Cardiac atrium fibroblast (primary cell): ENCODE measurements around the gene NOS1AP. TPM values are rescaled to one million over a fixed set of nuclear protein-coding genes. Genes with fewer than 3 reads are reported as not detected.

ENCODE experiments used
- total RNA-seq: library from RNA; depleted of rRNA; stranded (reverse); fragments of >200 nt; gene quantifications from 2 replicates; pipeline ENCODE4 v1.2.3, GENCODE V29; 2015

NOS1AP gene
- not detected in 2 replicates for total RNA-seq

DNA sequence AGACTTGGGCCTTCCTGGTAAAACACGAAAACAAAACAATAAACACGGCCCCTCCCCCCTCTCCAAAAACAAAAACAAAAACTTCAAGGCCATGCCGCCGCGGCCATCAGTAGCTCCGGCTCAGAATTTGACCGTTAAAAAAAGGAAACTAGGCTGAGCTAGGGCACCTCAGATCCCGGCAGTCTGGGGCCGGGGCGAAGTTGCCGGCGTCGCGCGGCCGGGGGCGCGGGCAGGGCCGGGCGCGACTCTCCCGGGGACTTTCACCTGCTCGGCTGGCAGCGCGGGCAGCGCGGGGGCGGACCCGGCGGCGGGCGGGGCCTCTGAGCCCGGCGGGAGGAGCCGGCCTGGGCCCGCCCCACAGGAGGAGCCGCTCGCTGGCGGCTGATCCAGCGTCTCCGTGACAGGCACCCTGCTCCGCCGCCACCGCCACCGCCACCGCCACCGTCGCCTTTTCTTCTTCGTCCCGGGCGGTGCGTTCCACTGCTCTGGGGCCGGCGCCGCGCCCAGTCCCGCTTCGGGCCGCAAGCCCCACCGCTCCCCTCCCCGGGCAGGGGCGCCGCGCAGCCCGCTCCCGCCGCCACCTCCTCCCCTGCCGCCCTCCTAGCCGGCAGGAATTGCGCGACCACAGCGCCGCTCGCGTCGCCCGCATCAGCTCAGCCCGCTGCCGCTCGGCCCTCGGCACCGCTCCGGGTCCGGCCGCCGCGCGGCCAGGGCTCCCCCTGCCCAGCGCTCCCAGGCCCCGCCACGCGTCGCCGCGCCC, at the start of gene NOS1AP:
NOS1AP (plus strand) TSS at position 358 of the 760 bp plus-strand sequence. CDS start 487 bp downstream, outside the sequence.

DNA sequence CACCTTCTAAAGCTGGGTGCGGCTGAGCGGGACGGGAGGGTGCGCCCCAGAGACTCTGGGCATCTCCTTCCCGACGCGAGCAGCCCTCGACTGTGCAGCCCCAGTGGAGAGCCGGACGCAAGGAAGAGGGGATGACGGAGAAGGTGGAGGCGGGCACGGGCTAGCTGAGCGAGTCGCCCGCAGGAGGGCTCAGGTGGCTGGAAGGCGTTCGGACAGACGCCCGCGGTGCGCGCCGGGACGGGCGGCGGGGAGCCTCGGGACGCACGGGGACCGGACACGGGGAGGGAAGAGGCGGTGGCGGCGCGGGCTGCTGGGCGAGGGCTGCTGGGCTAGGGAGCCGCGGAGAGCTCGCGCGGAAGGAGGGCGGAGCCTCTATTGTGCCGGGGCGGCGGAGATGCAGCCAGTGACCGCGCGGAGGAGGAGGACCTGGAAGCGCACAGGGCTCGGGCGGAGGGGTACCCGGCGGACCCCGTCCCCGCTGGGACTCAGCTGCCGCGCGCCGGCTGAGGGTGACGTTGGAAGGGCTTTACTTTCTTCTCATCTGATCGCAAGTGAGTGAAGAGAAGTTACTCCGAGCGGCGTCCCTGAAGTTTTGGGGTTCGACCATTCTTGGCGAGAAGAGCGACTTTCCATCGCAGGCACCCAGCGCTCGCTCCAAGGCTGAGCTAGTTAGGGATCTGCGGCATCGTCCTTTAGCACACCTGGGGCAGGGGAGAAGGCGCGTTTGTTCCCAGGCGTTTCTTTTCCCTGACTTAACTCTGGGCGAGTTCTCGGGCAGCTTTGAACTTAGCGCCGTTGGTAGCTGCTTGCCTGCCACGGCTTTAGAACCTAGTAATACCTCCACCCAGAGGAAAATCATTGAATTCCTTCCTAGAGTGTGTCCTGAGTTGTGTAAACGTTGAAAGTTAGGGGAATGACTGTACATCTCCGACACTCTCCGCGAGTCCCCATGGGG, 45.7 kb upstream of the NOS1AP start, which contains the start of gene OLFML2B:
OLFML2B (minus strand) TSS at position 323 of the 955 bp plus-strand sequence. CDS start 439 bp downstream, outside the sequence.

DNA sequence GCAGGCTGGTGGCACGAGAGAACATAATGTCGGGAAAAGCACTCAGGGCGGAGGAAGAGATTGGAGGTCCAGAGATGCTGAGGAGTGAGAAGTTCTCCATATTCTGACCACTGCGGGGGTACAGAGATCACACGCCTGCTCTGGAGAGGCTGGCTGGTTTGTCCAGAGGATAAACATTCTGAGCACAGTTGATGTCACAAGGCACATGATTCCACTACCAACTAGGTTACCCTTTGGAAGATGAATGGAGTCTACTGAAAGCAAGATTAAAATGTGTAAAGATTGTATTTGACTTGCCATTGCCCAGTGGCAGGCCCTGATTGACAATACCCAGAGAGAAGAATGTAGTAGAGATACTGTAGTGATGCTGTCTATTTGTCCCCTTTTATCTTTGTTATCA, 307.2 kb downstream of the NOS1AP start, which contains the start of gene SPATA46:
SPATA46 (minus strand) TSS at position 164 of the 400 bp plus-strand sequence; CDS start at position 100, 64 bp downstream.

DNA sequence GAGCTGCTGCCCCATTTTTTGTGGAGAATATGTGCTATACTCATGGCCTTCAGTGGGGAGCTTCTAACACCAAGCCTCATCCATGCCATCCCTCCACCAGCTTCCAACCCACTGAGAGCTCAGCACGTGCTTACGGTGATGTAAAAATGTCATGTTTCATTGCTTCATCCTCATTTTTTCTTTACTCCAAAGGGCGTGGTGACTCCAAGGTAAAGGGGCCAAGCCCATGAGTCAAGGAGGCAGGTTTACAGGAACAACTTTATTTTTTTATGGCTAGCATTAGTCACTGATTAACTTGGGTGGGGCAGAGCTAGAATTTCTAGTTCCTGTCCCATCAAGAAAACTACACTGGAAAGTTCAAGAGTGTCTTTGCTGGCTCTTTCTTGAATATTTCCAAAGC, 311.9 kb downstream of the NOS1AP start, which contains the start of gene C1orf226:
C1orf226 (plus strand) TSS at position 346 of the 400 bp plus-strand sequence. CDS start 174 bp downstream, outside the sequence.

DNA sequence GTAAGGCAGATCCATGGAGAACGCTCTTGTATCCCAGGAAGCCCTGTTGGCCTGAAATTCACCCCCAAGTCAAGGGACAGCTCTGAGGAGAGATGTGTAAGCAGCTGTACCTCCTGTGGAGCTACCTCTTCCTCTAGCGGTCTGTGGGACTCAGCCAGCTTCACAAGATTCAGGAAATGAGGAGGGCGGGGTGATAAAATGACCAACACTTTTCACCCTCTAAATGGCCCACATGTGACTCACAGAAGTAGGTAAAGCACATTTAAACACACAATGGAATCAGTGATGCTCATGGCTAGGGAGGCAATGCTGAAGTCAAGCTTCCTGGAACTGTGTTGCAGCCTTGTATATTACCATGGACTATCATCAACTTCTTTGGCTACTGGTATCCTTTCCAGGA, 342.5 kb downstream of the NOS1AP start, which contains the start of gene SH2D1B:
SH2D1B (minus strand) TSS at position 135 of the 400 bp plus-strand sequence; CDS start at position 15, 120 bp downstream.

Other genes starting within 250 kb of the NOS1AP start
- gene OLFML2B, start 45.8 kb upstream of the NOS1AP start, total RNA-seq = 2.1 and 4.9 TPM in 2 replicates